ENCODE data around the gene DNAH6. TPM values are rescaled to one million over a fixed set of nuclear protein-coding genes. Genes with fewer than 3 reads are reported as not detected.

The DNAH6 gene
- total RNA-seq, 1 donor from 2014 or later, result 1.1 TPM

GRCh38 chr2:84486441-84487115, 29.7 kb upstream of the DNAH6 start:
- intact Hi-C loops (cut with DNase I), result no loop called here
- H3K27me3 ChIP-seq, result no peaks in the 10 kb centered on the region
- TF ChIP-seq CTCF (IDR thresholded peaks at IDR 0.05), result no peak
- DNase-seq (no peak), ATAC-seq (peak; percentile 76)
- no peaks in the 10 kb centered on the region for H3K9me3 ChIP-seq
- H3K4me3 ChIP-seq, result no peak overlapping the region
- no peak overlapping the region for H3K27ac ChIP-seq
- H3K36me3 ChIP-seq, result no peaks in the 10 kb centered on the region
- peaks cover 9% of the 10 kb centered on the region for H3K4me1 ChIP-seq

GRCh38 chr2:84487298-84487996, 28.9 kb upstream of the DNAH6 start:
- no peaks in the 10 kb centered on the region for H3K27me3 ChIP-seq
- no peaks in the 10 kb centered on the region for H3K36me3 ChIP-seq
- H3K4me1 ChIP-seq, result peaks cover 9% of the 10 kb centered on the region
- no peak for TF ChIP-seq CTCF (IDR thresholded peaks at IDR 0.05)
- DNase-seq (no peak), ATAC-seq (no peak)
- H3K9me3 ChIP-seq, result no peaks in the 10 kb centered on the region
- intact Hi-C loops (cut with DNase I), result no loop called here
- no peak overlapping the region for H3K27ac ChIP-seq
- no peak overlapping the region for H3K4me3 ChIP-seq

GRCh38 chr2:84491256-84491655, 25.0 kb upstream of the DNAH6 start:
- no peak overlapping the region for H3K27ac ChIP-seq
- peaks cover 7% of the 10 kb centered on the region for H3K4me1 ChIP-seq
- ATAC-seq (peak; percentile 37), DNase-seq (no peak)
- intact Hi-C loops (cut with DNase I), result loop anchor here (10.0 kb wide), 2 partner anchors 374 to 444 kb away; no protein-coding TSS in a partner anchor
- no peak overlapping the region for H3K4me3 ChIP-seq
- H3K36me3 ChIP-seq, result no peaks in the 10 kb centered on the region
- H3K27me3 ChIP-seq, result no peaks in the 10 kb centered on the region
- TF ChIP-seq CTCF (IDR thresholded peaks at IDR 0.05), result no peak
- no peaks in the 10 kb centered on the region for H3K9me3 ChIP-seq

GRCh38 chr2:84491741-84492140, 24.6 kb upstream of the DNAH6 start:
- intact Hi-C loops (cut with DNase I), result loop anchor here (10.0 kb wide), 2 partner anchors 373 to 443 kb away; no protein-coding TSS in a partner anchor
- H3K9me3 ChIP-seq, result no peaks in the 10 kb centered on the region
- no peak for TF ChIP-seq CTCF (IDR thresholded peaks at IDR 0.05)
- H3K27me3 ChIP-seq, result no peaks in the 10 kb centered on the region
- no peaks in the 10 kb centered on the region for H3K36me3 ChIP-seq
- DNase-seq (no peak), ATAC-seq (no peak)
- H3K4me3 ChIP-seq, result no peak overlapping the region
- no peak overlapping the region for H3K27ac ChIP-seq
- peaks cover 4% of the 10 kb centered on the region for H3K4me1 ChIP-seq

GRCh38 chr2:84492571-84492970, 23.7 kb upstream of the DNAH6 start:
- no peak for TF ChIP-seq CTCF (IDR thresholded peaks at IDR 0.05)
- intact Hi-C loops (cut with DNase I), result loop anchor here (10.0 kb wide), 2 partner anchors 372 to 442 kb away; no protein-coding TSS in a partner anchor

More at GRCh38 chr2:84492571-84492970, 23.7 kb upstream of the DNAH6 start:
- Histone ChIP-seq H3K9me3 (no peaks in the 10 kb centered on the region), H3K4me1 (no peaks in the 10 kb centered on the region), H3K4me3 (no peak overlapping the region), H3K27ac (no peak overlapping the region), H3K36me3 (no peaks in the 10 kb centered on the region), H3K27me3 (no peaks in the 10 kb centered on the region)
- DNase-seq (no peak), ATAC-seq (no peak)
